Karpas-422 (cell line): ENCODE data around the gene PSMD9. TPM values are rescaled to one million over a fixed set of nuclear protein-coding genes. Genes with fewer than 3 reads are reported as not detected.
A peak's percentile ranks its signal among the peaks of the same experiment; 100 is the strongest.

ENCODE experiments used
- DNase-seq: peaks from one replicate; pipeline ENCODE4 v3.0.0-alpha.2; 2015
- H2AFZ ChIP-seq: fragments of 200-600 bp; sonication (generic); 2 replicates; pipeline ENCODE4 v1.6.1; 2014; ENCODE audit warnings: antibody characterized with exemption, low read length, mixed read lengths
- H3K27ac ChIP-seq: fragments of 200-600 bp; sonication (generic); 2 replicates; pipeline ENCODE4 v1.5.1; 2014; ENCODE audit warnings: mild to moderate bottlenecking, low read length, moderate library complexity
- H3K27me3 ChIP-seq: fragments of 200-600 bp; sonication (generic); 2 replicates; pipeline ENCODE4 v1.6.1; 2014; ENCODE audit warnings: low read length, mixed read lengths
- H3K36me3 ChIP-seq: fragments of 200-600 bp; sonication (generic); 2 replicates; pipeline ENCODE4 v1.6.1; 2014; ENCODE audit warnings: low read length, mixed read lengths; ENCODE audit not compliant: insufficient read depth
- H3K4me1 ChIP-seq: fragments of 200-600 bp; sonication (generic); 2 replicates; pipeline ENCODE4 v1.6.1; 2014; ENCODE audit warnings: mild to moderate bottlenecking, low read length, mixed read lengths
- H3K4me2 ChIP-seq: fragments of 200-600 bp; sonication (generic); 2 replicates; pipeline ENCODE4 v1.6.1; 2014; ENCODE audit warnings: low read length, low read depth, mild to moderate bottlenecking; ENCODE audit not compliant: poor library complexity, severe bottlenecking
- H3K4me3 ChIP-seq: fragments of 200-600 bp; sonication (generic); 2 replicates; pipeline ENCODE4 v1.5.1; 2014; ENCODE audit warnings: mild to moderate bottlenecking, antibody characterized with exemption, low read length, mixed read lengths
- H3K79me2 ChIP-seq: fragments of 200-600 bp; sonication (generic); 2 replicates; pipeline ENCODE4 v1.6.1; 2014; ENCODE audit warnings: mild to moderate bottlenecking, low read length, mixed read lengths
- H3K9ac ChIP-seq: fragments of 200-600 bp; sonication (generic); 2 replicates; pipeline ENCODE4 v1.6.0; 2014; ENCODE audit warnings: low read length
- H3K9me2 ChIP-seq: fragments of 200-600 bp; sonication (generic), shearing (Covaris generic); replicated peaks from 2 replicates; pipeline ENCODE4 v1.6.0; 2014; ENCODE audit warnings: mild to moderate bottlenecking, low read length, moderate library complexity; ENCODE audit not compliant: insufficient read depth
- H3K9me3 ChIP-seq: fragments of 300-700, 200-600 bp; sonication (generic); 2 replicates; pipeline ENCODE4 v1.6.1; 2014; ENCODE audit warnings: low read length, mixed read lengths
- H4K20me1 ChIP-seq: fragments of 200-600 bp; sonication (generic); 2 replicates; pipeline ENCODE4 v1.6.1; 2014; ENCODE audit warnings: mild to moderate bottlenecking, antibody characterized with exemption, low read length, low read depth; ENCODE audit not compliant: insufficient read depth
- total RNA-seq: library from RNA; depleted of rRNA; stranded (reverse); fragments of >200 nt; shearing (Covaris generic); gene quantifications from 2 replicates; pipeline ENCODE4 v1.2.3, GENCODE V29; 2014; ENCODE audit warnings: low replicate concordance

The PSMD9 gene
- total RNA-seq, 1 experiment from 2014 or later: 70.6 TPM

DNA sequence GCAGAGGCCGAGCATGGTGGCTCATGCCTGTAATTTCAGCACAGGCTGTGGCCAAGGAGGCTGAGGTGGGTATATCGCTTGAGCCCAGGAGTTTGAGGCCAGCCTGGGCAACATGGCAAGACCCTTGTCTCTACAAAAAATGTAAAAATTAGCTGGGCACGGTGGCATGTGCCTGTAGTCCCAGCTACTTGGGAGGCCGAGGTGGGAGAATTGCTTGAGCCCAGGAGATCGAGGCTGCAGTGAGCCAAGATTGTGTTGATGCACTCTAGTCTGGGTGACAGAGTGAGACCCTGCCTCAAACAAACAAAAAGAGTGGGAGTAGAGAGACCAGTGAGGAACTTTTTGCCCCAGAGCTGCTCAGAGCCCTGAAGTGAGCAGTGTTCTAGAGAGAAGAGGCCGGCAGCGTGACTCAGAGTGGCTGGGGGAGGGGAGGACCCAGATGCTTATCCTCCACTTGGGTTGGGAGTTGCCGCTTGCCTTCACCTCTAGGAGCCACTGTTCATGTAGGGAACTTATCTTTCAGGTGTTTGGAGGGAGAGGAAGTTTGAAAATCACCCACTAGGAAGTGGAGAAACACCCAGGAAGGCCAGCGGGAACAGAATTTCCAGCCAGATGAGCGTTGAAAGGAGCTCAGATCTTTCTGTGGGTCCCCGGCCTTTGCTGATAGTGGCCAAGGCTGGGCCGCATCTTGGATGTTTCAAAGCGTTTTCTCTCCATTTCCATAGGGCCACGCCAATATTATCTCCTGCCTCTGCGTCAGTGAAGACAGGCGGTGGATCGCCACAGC lies 45.1 kb downstream of the PSMD9 start:
- H3K4me2 ChIP-seq: no peak overlapping the region

GRCh38 chr12:121934309-121934664 lies 45.7 kb downstream of the PSMD9 start:
- Histone ChIP-seq H3K4me1 (peaks cover 7% of the 10 kb centered on the region), H2AFZ (no peak overlapping the region), H3K4me3 (no peak overlapping the region), H3K36me3 (peaks cover 36% of the 10 kb centered on the region), H4K20me1 (no peaks in the 10 kb centered on the region), H3K4me2 (no peak overlapping the region), H3K9ac (no peak overlapping the region), H3K9me3 (no peaks in the 10 kb centered on the region), H3K79me2 (no peaks in the 10 kb centered on the region), H3K27me3 (no peaks in the 10 kb centered on the region), H3K9me2 (no peaks in the 10 kb centered on the region), H3K27ac (no peak overlapping the region)
- DNase-seq: no peak

More for the DNA sequence above, 45.1 kb downstream of the PSMD9 start:
- no peaks in the 10 kb centered on the region for H3K9me3 ChIP-seq
- no peaks in the 10 kb centered on the region for H4K20me1 ChIP-seq
- peaks cover 31% of the 10 kb centered on the region for H3K36me3 ChIP-seq
- no peaks in the 10 kb centered on the region for H3K27me3 ChIP-seq
- H3K4me3 ChIP-seq: no peak overlapping the region
- H3K79me2 ChIP-seq: no peaks in the 10 kb centered on the region
- H3K9me2 ChIP-seq: no peaks in the 10 kb centered on the region
- no peak overlapping the region for H2AFZ ChIP-seq
- H3K27ac ChIP-seq: no peak overlapping the region
- H3K9ac ChIP-seq: no peak overlapping the region
- H3K4me1 ChIP-seq: peaks cover 1% of the 10 kb centered on the region
- DNase-seq: no peak

GRCh38 chr12:121937654-121938053 lies 49.1 kb downstream of the PSMD9 start:
- H3K4me3 ChIP-seq: no peak overlapping the region
- no peak overlapping the region for H2AFZ ChIP-seq
- H3K27me3 ChIP-seq: no peaks in the 10 kb centered on the region
- DNase-seq: no peak
- H4K20me1 ChIP-seq: no peaks in the 10 kb centered on the region
- no peak overlapping the region for H3K27ac ChIP-seq
- H3K4me2 ChIP-seq: no peak overlapping the region
- no peaks in the 10 kb centered on the region for H3K79me2 ChIP-seq
- peaks cover 39% of the 10 kb centered on the region for H3K36me3 ChIP-seq
- H3K4me1 ChIP-seq: peaks cover 20% of the 10 kb centered on the region
- no peaks in the 10 kb centered on the region for H3K9me3 ChIP-seq
- H3K9ac ChIP-seq: no peak overlapping the region
- no peaks in the 10 kb centered on the region for H3K9me2 ChIP-seq

- DNase-seq: peak; percentile 60
- H3K79me2 ChIP-seq: no peaks in the 10 kb centered on the region
- no peaks in the 10 kb centered on the region for H3K9me2 ChIP-seq
- peaks cover 39% of the 10 kb centered on the region for H3K36me3 ChIP-seq
- H3K9me3 ChIP-seq: no peaks in the 10 kb centered on the region
- H3K4me1 ChIP-seq: peaks cover 27% of the 10 kb centered on the region
- no peaks in the 10 kb centered on the region for H3K27me3 ChIP-seq
- peak overlapping the region; percentile 70 for H3K27ac ChIP-seq
- H3K4me3 ChIP-seq: 0 out of 2 replicates have a peak overlapping the region, but pooled peaks have one; percentile 12
- H4K20me1 ChIP-seq: no peaks in the 10 kb centered on the region
- peak overlapping the region; percentile 20; the same call in 1 of the 2 replicates for H2AFZ ChIP-seq
- H3K4me2 ChIP-seq: peak overlapping the region; percentile 24
- H3K9ac ChIP-seq: peak overlapping the region; percentile 47
Observed at GRCh38 chr12:121939186-121939585, 50.6 kb downstream of the PSMD9 start.

DNA sequence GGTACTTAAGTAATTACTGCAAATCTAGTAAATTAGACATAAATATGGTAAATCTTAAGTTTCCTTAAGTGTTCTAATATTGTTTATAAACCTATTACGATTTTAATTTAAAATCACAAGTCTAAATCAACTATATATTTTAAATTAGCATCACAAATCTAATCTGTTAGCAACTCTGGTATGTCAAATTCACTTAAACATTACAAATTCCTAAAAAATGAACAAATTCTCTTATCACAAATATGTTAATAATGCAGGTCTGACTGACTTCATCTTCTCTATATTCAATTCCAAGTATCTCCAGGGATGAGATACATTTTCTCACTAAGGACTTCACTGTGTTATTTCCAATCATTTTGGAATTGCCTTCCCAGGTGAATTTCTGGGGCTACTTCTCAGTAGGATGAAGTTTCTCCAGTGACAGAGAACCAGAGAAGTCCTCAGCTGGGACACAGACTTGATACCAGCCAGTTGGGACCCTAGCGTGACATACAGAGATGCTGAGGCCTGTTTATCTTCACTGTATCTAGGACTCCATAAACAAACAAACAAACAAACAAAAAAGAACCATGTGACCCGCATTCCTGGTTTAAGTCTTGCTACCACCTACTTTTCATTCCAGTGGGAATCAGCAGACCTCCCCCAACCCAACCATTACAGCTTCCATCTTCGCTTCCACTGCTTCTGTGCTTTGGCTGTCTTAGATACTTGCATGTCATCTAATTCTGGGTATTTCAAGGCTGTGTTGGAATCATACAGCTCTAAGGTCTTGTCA lies 51.6 kb downstream of the PSMD9 start:
- Histone ChIP-seq H3K27ac (peak overlapping the region; percentile 70), H3K4me2 (peak overlapping the region; percentile 24), H3K36me3 (peaks cover 35% of the 10 kb centered on the region), H3K4me1 (peaks cover 28% of the 10 kb centered on the region), H4K20me1 (no peaks in the 10 kb centered on the region), H3K9me2 (no peaks in the 10 kb centered on the region), H3K4me3 (no peak overlapping the region), H3K79me2 (no peaks in the 10 kb centered on the region), H3K27me3 (no peaks in the 10 kb centered on the region), H3K9ac (no peak overlapping the region), H2AFZ (no peak overlapping the region), H3K9me3 (no peaks in the 10 kb centered on the region)
- no peak for DNase-seq

- Histone ChIP-seq H3K9ac (no peak overlapping the region), H3K4me1 (peaks cover 28% of the 10 kb centered on the region), H3K9me3 (no peaks in the 10 kb centered on the region), H2AFZ (no peak overlapping the region), H4K20me1 (no peaks in the 10 kb centered on the region), H3K36me3 (peaks cover 29% of the 10 kb centered on the region), H3K4me2 (no peak overlapping the region), H3K4me3 (no peak overlapping the region), H3K9me2 (no peaks in the 10 kb centered on the region), H3K27ac (no peak overlapping the region), H3K27me3 (no peaks in the 10 kb centered on the region), H3K79me2 (no peaks in the 10 kb centered on the region)
- no peak for DNase-seq
Observed at GRCh38 chr12:121942145-121942718, 53.6 kb downstream of the PSMD9 start.

DNA sequence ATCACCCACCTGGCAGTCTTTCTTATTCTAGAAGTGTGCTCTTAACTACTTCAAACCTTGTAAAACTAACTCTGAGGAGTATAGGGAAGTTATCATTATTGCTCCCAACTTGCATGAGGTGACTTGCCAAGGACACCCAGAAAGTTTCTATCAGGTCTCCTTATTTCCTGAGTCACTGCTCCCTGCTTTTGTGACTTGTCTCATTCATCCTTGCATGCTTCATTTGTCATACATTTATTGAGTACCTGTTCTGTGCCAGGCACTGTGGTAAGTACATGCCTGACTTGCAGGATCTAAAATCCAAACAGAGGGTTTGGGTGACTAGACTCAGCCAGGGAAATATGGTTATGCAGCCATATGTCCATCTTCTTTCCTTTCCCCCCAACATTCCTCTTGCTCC lies 55.3 kb downstream of the PSMD9 start:
- no peak overlapping the region for H3K4me2 ChIP-seq
- H2AFZ ChIP-seq: no peak overlapping the region
- peaks cover 25% of the 10 kb centered on the region for H3K4me1 ChIP-seq
- H3K9me2 ChIP-seq: no peaks in the 10 kb centered on the region
- H4K20me1 ChIP-seq: no peaks in the 10 kb centered on the region
- H3K79me2 ChIP-seq: no peaks in the 10 kb centered on the region
- H3K9ac ChIP-seq: no peak overlapping the region
- H3K4me3 ChIP-seq: no peak overlapping the region
- H3K27ac ChIP-seq: peak overlapping the region; percentile 53
- peaks cover 19% of the 10 kb centered on the region; the same call in 1 of the 2 replicates for H3K36me3 ChIP-seq
- no peaks in the 10 kb centered on the region for H3K27me3 ChIP-seq
- no peaks in the 10 kb centered on the region for H3K9me3 ChIP-seq
- DNase-seq: no peak
